BJ (cell line): ENCODE results near the gene SLC22A16. TPM values are rescaled to one million over a fixed set of nuclear protein-coding genes. Genes with fewer than 3 reads are reported as not detected.

Source experiments
- CTCF ChIA-PET: fragments of 350-600 bp; formaldehyde crosslinking; extraction: SDS; loops from one replicate; lab custom pipeline; 2021; ENCODE audit warnings: antibody characterized with exemption, inconsistent platforms; lab: Yijun Ruan, JAX
- POLR2A ChIA-PET: fragments of 300-600 bp; sonication (Branson Sonifier 250); formaldehyde crosslinking; extraction: SDS; loops from one replicate; lab custom pipeline; 2021; ENCODE audit warnings: antibody characterized with exemption; lab: Charles Lee
- DNase-seq: peaks from one replicate; pipeline ENCODE4 v3.0.0-alpha.2; 2011; ENCODE audit warnings: low read depth
- H3K27me3 ChIP-seq: 2 replicates; pipeline ENCODE4 v1.6.0; 2011; ENCODE audit warnings: low read length; ENCODE audit not compliant: control insufficient read depth, insufficient read depth
- H3K36me3 ChIP-seq: 2 replicates; pipeline ENCODE4 v1.5.1; 2011; ENCODE audit warnings: low read length; ENCODE audit not compliant: control insufficient read depth, insufficient read depth
- H3K4me3 ChIP-seq: 2 replicates; pipeline ENCODE4 v1.5.1; 2011; ENCODE audit warnings: low read depth, mild to moderate bottlenecking, control low read depth, low read length
- CTCF ChIP-seq: IDR thresholded peaks from 2 replicates; pipeline ENCODE4 v1.5.1; 2011; ENCODE audit warnings: low read depth, mild to moderate bottlenecking, control low read depth, inconsistent platforms, low read length, moderate library complexity; ENCODE audit not compliant: insufficient read depth
- polyA plus RNA-seq: library from polyadenylated mRNA; depleted of rRNA; stranded (reverse); fragments of >200 nt; gene quantifications from 2 replicates; pipeline ENCODE4 v1.2.3, GENCODE V29; 2011

SLC22A16 gene
- polyA plus RNA-seq, 1 experiment = not detected

GRCh38 chr6:110493253-110493800 is 16.9 kb upstream of the SLC22A16 start:
- CTCF ChIA-PET = no interaction called here

GRCh38 chr6:110492584-110492983 is 16.2 kb upstream of the SLC22A16 start:
- Histone ChIP-seq H3K36me3 (no peaks in the 10 kb centered on the region), H3K4me3 (no peak overlapping the region), H3K27me3 (peaks cover 4% of the 10 kb centered on the region)
- TF ChIP-seq CTCF = no peak
- POLR2A ChIA-PET = no interaction called here
- CTCF ChIA-PET = interaction anchor here (0.5 kb wide), 1 partner anchor 517 kb away, joined by 4 read pairs; no protein-coding TSS in a partner anchor
- no peak for DNase-seq

More at GRCh38 chr6:110493253-110493800, 16.9 kb upstream of the SLC22A16 start:
- no peak for DNase-seq
- TF ChIP-seq CTCF = no peak
- Histone ChIP-seq H3K36me3 (no peaks in the 10 kb centered on the region), H3K4me3 (no peak overlapping the region), H3K27me3 (peaks cover 6% of the 10 kb centered on the region)
- POLR2A ChIA-PET = no interaction called here

GRCh38 chr6:110491644-110492317 is 15.4 kb upstream of the SLC22A16 start:
- no peak for DNase-seq
- no peak for TF ChIP-seq CTCF
- no peak overlapping the region for H3K4me3 ChIP-seq
- POLR2A ChIA-PET = no interaction called here
- peaks cover 4% of the 10 kb centered on the region for H3K27me3 ChIP-seq
- CTCF ChIA-PET = interaction anchor here (0.5 to 0.7 kb wide), 2 partner anchors 518 to 567 kb away, joined by 3 to 4 read pairs; no protein-coding TSS in a partner anchor
- H3K36me3 ChIP-seq = no peaks in the 10 kb centered on the region

- ChIA-PET POLR2A (no interaction called here), CTCF (interaction anchor here (0.7 kb wide), 1 partner anchor 567 kb away, joined by 3 read pairs; no protein-coding TSS in a partner anchor)
- H3K36me3 ChIP-seq = no peaks in the 10 kb centered on the region
- TF ChIP-seq CTCF = no peak
- H3K4me3 ChIP-seq = no peak overlapping the region
- peaks cover 4% of the 10 kb centered on the region for H3K27me3 ChIP-seq
- DNase-seq = no peak
These were observed 14.9 kb upstream of the SLC22A16 start for GRCh38 chr6:110491299-110491643.

GRCh38 chr6:110490110-110490509 is 13.7 kb upstream of the SLC22A16 start:
- CTCF ChIA-PET = no interaction called here
- no peak for DNase-seq
- no peak for TF ChIP-seq CTCF
- H3K36me3 ChIP-seq = no peaks in the 10 kb centered on the region
- POLR2A ChIA-PET = no interaction called here
- H3K4me3 ChIP-seq = no peak overlapping the region
- peaks cover 4% of the 10 kb centered on the region for H3K27me3 ChIP-seq
